ENCODE data around the gene RGL1. TPM values are rescaled to one million over a fixed set of nuclear protein-coding genes. Genes with fewer than 3 reads are reported as not detected.
A peak's percentile ranks its signal among the peaks of the same experiment; 100 is the strongest.

The RGL1 gene
- total and polyA plus RNA-seq, 9 of the 15 experiments (the other 6 are each of a cell fraction or from before 2014, with no cell fraction given) = under 0.01 to 0.07 (median 0.04) TPM

GRCh38 chr1:183915625-183916510, 110.9 kb downstream of the RGL1 start (continued):
- TF ChIP-seq TAF1 (IDR thresholded peaks at IDR 0.05; ENCODE audit: control insufficient read depth, extremely low read depth, insufficient read depth, low read length, severe bottlenecking) (no peak), ETV1 (tag; conservative IDR thresholded peaks at IDR 0.05; ENCODE audit: low read depth) (0 out of 2 replicates have a peak, but pooled peaks have one; percentile 17), LCOR (CRISPR knock-in tag; IDR thresholded peaks at IDR 0.05) (peak; percentile 69), MTA3 (IDR thresholded peaks at IDR 0.05; ENCODE audit: borderline replicate concordance) (0 out of 2 replicates have a peak, but pooled peaks have one; percentile 31), L3MBTL2 (IDR thresholded peaks at IDR 0.05) (peak; percentile 70), PML (IDR thresholded peaks at IDR 0.05; ENCODE audit: low read length) (no peak), NONO (IDR thresholded peaks at IDR 0.05; ENCODE audit: low read depth in 2 of 2, low read length in 1 of 2) (no peak), ATF1 (CRISPR knock-in tag; IDR thresholded peaks at IDR 0.05) (no peak), ATF1 (tag; IDR thresholded peaks at IDR 0.05) (peak; percentile 60), POLR2H (tag; IDR thresholded peaks at IDR 0.05; ENCODE audit: low read depth) (no peak), ZBTB1 (CRISPR knock-in tag; IDR thresholded peaks at IDR 0.05; ENCODE audit: borderline replicate concordance, low read depth) (no peak), CXXC5 (CRISPR knock-in tag; IDR thresholded peaks at IDR 0.05) (peak; percentile 42), HCFC1 (IDR thresholded peaks at IDR 0.05; ENCODE audit: low read depth, low read length) (0 out of 2 replicates have a peak, but pooled peaks have one; percentile 4), ZNF217 (CRISPR knock-in tag; IDR thresholded peaks at IDR 0.05) (no peak), TBP (optimal IDR thresholded peaks at IDR 0.05; ENCODE audit: low read depth, low read length) (no peak), EP300 (IDR thresholded peaks at IDR 0.05; ENCODE audit: low read length) (peak; percentile 45), KHSRP (IDR thresholded peaks at IDR 0.05) (no peak), ZFPM2 (CRISPR knock-in tag; IDR thresholded peaks at IDR 0.05) (no peak), ID3 (CRISPR knock-in tag; IDR thresholded peaks at IDR 0.05) (no peak), ID3 (tag; IDR thresholded peaks at IDR 0.05) (no peak), MYC (IDR thresholded peaks at IDR 0.05; ENCODE audit: low read depth, low read length) (peak; percentile 64), MYC (CRISPR knock-in tag; IDR thresholded peaks at IDR 0.05; ENCODE audit: borderline replicate concordance, low read depth) (no peak), KLF16 (IDR thresholded peaks at IDR 0.05) (0 out of 2 replicates have a peak, but pooled peaks have one; percentile 32), BACH1 (tag; IDR thresholded peaks at IDR 0.05) (0 out of 2 replicates have a peak, but pooled peaks have one; percentile 40), HSF4 (CRISPR knock-in tag; IDR thresholded peaks at IDR 0.05; ENCODE audit: borderline replicate concordance) (no peak), KDM1A (IDR thresholded peaks at IDR 0.05) (peak in 1 of 2 experiments; percentile 41; a peak in 1 of 4 replicates)
- TF ChIP-seq, protein P1, sequence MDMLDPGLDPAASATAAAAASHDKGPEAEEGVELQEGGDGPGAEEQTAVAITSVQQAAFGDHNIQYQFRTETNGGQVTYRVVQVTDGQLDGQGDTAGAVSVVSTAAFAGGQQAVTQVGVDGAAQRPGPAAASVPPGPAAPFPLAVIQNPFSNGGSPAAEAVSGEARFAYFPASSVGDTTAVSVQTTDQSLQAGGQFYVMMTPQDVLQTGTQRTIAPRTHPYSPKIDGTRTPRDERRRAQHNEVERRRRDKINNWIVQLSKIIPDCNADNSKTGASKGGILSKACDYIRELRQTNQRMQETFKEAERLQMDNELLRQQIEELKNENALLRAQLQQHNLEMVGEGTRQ (CRISPR knock-in tag; IDR thresholded peaks at IDR 0.05) = peak; percentile 73
- TF ChIP-seq, protein P2, sequence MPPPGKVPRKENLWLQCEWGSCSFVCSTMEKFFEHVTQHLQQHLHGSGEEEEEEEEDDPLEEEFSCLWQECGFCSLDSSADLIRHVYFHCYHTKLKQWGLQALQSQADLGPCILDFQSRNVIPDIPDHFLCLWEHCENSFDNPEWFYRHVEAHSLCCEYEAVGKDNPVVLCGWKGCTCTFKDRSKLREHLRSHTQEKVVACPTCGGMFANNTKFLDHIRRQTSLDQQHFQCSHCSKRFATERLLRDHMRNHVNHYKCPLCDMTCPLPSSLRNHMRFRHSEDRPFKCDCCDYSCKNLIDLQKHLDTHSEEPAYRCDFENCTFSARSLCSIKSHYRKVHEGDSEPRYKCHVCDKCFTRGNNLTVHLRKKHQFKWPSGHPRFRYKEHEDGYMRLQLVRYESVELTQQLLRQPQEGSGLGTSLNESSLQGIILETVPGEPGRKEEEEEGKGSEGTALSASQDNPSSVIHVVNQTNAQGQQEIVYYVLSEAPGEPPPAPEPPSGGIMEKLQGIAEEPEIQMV (tag; conservative IDR thresholded peaks at IDR 0.05; ENCODE audit: low read depth) = no peak

All from K562 (cell line).